ENCODE results near the gene SOX12.
A peak's percentile ranks its signal among the peaks of the same experiment; 100 is the strongest.

Gene SOX12

GRCh38 chr20:311609-312008, 13.7 kb upstream of the SOX12 start:
- no peak for TF ChIP-seq CTCF (IDR thresholded peaks at IDR 0.05; ENCODE audit: low read depth, low read length)
- DNase-seq (ENCODE audit: low read depth in 2 of 2) = no peak
- no peak overlapping the region for H3K4me3 ChIP-seq (replicated peaks in 1 of 2; ENCODE audit: low read depth in 2 of 2, low read length in 2 of 2)

- no peak overlapping the region for H3K4me3 ChIP-seq (replicated peaks in 1 of 2; ENCODE audit: low read depth in 2 of 2, low read length in 2 of 2)
- TF ChIP-seq CTCF (IDR thresholded peaks at IDR 0.05; ENCODE audit: low read depth, low read length) = no peak
- no peak for DNase-seq (ENCODE audit: low read depth in 2 of 2)
These were observed 13.3 kb upstream of the SOX12 start for GRCh38 chr20:312067-312466.

GRCh38 chr20:312866-313265, 12.5 kb upstream of the SOX12 start:
- no peak for DNase-seq (ENCODE audit: low read depth in 2 of 2)
- no peak for TF ChIP-seq CTCF (IDR thresholded peaks at IDR 0.05; ENCODE audit: low read depth, low read length)
- H3K4me3 ChIP-seq (replicated peaks in 1 of 2; ENCODE audit: low read depth in 2 of 2, low read length in 2 of 2) = no peak overlapping the region

GRCh38 chr20:313402-313801, 11.9 kb upstream of the SOX12 start:
- DNase-seq (ENCODE audit: low read depth in 2 of 2) = no peak
- no peak for TF ChIP-seq CTCF (IDR thresholded peaks at IDR 0.05; ENCODE audit: low read depth, low read length)
- H3K4me3 ChIP-seq (replicated peaks in 1 of 2; ENCODE audit: low read depth in 2 of 2, low read length in 2 of 2) = no peak overlapping the region

GRCh38 chr20:313948-314347, 11.4 kb upstream of the SOX12 start:
- DNase-seq (ENCODE audit: low read depth in 2 of 2) = peak in 1 of 2 donors; percentile 90
- H3K4me3 ChIP-seq (replicated peaks in 1 of 2; ENCODE audit: low read depth in 2 of 2, low read length in 2 of 2) = no peak overlapping the region
- TF ChIP-seq CTCF (IDR thresholded peaks at IDR 0.05; ENCODE audit: low read depth, low read length) = no peak

GRCh38 chr20:316316-317068, 8.9 kb upstream of the SOX12 start:
- TF ChIP-seq CTCF (IDR thresholded peaks at IDR 0.05; ENCODE audit: low read depth, low read length) = no peak
- DNase-seq (ENCODE audit: low read depth in 2 of 2) = peak in 1 of 2 donors; percentile 54
- no peak overlapping the region for H3K4me3 ChIP-seq (replicated peaks in 1 of 2; ENCODE audit: low read depth in 2 of 2, low read length in 2 of 2)

Measured in cardiac fibroblast (primary cell).